ENCODE data around the gene ALK.

The ALK gene

DNA sequence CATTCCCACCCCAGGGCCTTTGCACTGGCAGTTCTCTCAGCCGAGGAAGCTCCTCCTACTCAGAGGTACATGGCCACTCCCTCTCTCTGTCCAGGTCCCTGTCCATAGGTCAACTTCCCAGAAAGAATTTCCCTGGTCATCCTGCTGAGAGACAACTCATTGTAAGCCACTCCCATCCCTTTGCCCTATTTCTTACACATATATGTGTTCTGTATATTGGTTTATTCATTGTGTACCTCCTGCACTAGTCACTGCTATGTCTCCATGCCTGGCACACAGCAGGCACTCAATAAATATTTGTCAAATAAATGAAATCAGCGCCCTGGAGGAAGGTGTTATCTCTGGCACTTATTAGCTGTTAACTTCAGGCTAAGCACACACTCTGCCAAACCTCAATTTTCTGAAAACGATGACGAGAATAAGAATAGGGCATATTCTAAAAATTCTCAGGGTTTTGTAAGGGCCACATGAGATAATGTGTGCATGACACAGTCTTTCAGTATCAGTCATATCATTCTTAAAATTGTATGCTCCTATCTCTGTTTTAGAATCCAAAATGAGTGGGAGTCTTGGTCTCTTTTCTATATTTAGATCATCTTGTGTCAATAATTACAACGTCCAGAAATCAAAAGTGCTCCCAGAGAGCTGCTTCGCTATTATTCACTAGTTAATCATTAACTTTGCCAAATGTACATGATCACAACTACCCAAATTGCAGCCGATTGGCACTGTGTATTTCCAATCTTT, 198.0 kb downstream of the ALK start:
- DNase-seq (ENCODE audit: low read depth in 2 of 3, low spot score in 2 of 3): no peak

DNA sequence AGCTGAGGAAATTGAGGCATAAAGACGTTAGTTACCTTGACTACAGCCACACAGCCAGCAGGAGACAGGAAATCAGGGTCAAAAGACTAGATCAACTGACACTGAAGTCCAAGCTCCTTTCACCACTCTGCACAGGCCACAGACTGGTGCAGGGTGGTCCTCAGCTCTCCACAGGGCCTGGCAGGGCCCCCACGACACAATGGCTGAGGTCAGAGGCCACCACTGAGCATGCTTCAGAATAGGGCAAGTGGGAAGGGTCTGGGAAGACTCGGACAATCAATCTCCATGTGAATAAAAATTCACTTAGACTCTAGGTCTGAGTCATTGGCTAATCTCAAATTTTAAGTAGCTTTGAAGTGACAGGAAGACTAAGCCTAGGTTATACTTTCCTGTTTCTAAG, 201.7 kb downstream of the ALK start:
- no peak for DNase-seq (ENCODE audit: low read depth in 2 of 3, low spot score in 2 of 3)

DNA sequence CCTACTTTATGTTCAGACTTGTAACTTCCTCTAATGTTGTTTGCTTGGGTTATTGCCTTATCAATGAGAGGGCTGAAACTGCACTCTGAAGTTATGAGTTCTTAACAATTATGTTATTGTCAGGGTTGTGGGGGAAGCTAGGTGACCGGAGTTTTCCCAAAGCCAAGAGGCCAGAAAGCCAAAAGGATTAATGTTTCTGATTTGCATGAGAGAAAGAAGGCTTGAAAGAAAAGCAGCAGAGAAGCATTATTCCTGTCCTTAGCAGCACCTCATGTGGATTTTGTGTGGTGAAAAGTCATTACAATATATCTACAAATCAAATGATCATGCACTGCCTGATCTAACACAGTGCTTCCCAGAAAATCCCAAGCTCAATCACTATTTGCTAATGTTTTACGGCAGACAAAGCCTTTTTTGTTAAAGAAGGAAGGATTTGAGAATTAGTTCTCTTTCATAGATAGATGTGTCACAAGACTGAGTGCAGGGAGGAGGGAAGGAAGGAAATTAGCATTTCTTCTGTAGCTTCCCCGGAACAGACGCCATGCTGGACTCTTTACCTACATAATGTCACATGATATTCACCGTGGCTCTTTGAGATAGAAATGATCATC, 203.2 kb downstream of the ALK start:
- no peak for DNase-seq (ENCODE audit: low read depth in 2 of 3, low spot score in 2 of 3)

DNA sequence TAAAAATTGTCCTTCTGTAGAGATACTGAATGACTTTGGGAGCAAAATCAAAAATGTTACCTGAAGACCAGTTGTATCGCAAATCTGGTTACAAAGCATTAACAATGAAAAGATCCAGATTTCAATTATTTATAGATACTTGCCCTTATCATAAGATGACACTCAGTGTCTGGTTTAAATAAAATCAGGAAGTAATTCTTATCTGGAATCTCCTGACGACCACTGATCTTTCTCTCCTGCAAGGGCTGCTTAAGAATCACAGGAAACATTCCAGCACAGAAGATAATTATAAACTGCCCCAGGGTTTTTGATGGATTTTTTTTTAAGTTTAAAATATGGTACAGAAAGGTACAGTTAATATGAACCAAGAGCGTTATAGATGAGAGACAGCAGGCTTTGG, 205.7 kb downstream of the ALK start:
- no peak for DNase-seq (ENCODE audit: low read depth in 2 of 3, low spot score in 2 of 3)

DNA sequence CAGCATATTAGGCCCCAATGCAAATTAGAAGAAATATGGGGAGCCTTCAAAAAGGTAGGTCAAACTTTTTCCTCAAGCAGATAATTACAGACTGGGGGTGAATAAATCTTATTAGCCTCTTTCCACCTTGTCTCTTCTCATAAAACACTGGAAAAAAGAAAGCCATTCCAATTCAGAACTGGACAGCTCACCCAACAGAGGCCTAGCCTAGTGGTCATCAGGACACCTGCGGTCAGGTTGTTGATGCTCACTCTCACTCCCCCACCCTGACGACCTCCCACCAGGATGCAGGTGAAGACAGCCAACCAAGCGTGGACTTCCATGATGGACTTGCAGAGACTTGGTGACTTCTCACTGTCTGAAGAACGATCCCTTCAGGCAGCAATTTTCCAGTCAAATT, 207.1 kb downstream of the ALK start:
- no peak for DNase-seq (ENCODE audit: low read depth in 2 of 3, low spot score in 2 of 3)

DNA sequence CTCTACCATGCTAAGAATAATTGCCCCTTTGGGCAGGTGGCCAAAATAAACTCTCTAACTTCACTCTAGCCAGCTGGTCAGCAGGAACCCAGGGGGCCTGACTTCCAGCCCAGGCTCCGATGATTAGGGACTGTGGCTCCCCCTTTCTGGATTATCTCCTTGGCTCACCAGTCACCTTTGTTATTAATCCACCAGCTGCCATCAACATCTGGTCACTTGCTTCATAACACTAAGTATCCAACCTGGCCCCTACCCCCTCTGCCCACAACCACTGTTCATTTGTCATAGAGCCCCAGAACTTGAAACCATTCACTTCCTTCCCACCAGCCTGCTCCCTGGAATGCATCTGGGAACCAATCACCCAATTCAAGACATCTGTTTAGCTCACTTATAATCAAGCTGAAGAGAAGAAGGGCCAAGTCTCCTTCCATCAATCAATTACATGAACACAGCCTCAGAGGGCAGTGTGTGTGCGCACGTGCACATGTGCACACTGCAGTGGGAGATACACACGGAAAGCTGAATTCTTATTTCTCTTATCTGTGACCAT, 215.1 kb downstream of the ALK start:
- DNase-seq (ENCODE audit: low read depth in 2 of 3, low spot score in 2 of 3): no peak

DNA sequence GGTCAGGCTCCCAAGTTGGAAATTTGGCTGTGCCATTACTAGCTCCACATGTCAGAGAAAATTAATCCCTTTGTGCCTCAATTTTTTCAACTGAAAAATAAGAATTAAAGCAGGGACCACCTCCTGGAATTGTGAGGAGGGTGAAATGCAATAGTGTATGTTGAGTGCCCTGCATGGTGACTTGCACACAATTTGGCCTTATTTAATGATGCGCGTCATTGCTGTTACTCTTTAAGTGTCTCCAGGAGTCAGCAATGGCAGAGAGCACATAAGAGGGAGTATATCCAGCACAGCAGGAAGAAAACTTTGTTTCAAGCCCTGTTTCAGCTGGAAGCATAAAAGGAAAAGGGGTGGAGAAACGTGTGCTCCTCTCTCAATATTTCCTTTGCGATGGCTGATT, 215.8 kb downstream of the ALK start:
- DNase-seq (ENCODE audit: low read depth in 2 of 3, low spot score in 2 of 3): no peak

DNA sequence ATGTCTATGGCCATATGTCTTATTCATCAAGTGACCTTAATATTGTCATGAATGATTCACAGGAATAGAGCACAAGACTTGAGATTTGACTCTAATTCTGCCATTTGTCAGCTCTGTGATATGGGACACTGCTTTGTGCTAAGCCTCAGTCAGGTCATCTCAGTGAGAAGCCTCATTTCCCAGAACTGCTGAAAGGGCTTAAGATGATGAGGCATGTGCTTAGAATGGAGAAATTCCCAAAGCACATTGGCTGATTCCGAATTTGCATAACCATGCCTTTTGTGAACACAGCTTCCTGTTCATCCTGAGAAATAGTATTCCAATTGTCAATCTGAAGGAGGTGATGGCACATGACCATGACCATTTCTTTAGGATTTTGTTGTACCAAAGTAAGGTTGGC, 218.1 kb downstream of the ALK start:
- DNase-seq (ENCODE audit: low read depth in 2 of 3, low spot score in 2 of 3): no peak

DNA sequence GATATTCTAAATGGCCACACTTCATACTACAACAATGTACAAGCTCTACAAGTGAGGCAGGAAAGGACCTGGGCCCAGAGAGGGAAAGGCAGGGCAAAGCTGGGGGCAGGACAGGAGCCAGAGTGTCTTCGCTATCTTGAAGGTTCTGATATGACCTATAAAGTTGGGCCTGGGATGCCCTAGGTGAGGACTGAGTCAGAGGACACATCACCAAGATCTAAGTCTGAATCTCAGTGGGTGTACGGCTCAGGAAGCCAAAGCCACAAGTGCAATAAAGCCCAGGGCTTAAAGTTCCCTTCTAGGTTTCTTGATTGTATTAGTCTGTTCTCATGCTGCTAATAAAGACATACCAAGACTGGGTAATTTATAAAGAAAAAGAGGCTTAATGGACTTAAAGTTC, 219.1 kb downstream of the ALK start:
- DNase-seq (ENCODE audit: low read depth in 2 of 3, low spot score in 2 of 3): no peak

DNA sequence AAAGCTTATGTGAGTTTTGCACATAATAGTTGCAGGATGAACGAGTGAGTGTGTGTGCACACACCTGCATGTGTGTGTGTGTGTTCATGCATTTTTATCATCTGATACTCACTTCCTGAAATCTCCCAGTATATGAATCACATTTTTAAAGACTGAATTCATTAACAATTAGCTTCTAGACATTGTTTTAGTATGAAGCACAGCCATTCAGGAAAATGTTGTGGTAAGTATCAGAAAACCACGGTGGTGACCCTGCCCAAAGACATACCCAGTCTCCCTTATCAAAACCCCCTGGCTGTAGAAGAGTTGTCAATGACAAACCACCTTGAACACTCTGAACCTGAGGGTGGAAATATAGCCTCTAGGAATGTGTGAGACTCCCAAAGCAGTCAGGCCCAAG, 220.8 kb downstream of the ALK start:
- no peak for DNase-seq (ENCODE audit: low read depth in 2 of 3, low spot score in 2 of 3)

DNA sequence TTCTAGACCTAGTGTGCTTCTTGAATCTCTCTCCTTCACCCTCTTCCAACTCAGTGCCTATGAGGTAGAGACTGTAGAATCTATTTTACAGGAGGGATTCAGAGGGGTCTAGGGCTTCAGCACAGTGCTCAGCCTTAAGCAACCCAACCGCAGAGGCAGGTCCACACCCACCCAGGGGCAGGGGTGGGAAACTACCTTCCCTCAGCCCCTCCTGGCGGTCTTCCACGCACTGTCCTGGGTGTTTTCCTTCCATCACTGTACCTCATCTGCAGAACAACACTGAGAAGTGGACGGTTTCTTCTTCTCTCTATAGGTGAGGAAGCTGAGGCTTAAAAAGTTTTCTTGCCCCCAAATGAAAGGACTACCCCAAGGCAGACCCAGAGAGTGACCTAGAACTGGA, 222.3 kb downstream of the ALK start:
- no peak for DNase-seq (ENCODE audit: low read depth in 2 of 3, low spot score in 2 of 3)

DNA sequence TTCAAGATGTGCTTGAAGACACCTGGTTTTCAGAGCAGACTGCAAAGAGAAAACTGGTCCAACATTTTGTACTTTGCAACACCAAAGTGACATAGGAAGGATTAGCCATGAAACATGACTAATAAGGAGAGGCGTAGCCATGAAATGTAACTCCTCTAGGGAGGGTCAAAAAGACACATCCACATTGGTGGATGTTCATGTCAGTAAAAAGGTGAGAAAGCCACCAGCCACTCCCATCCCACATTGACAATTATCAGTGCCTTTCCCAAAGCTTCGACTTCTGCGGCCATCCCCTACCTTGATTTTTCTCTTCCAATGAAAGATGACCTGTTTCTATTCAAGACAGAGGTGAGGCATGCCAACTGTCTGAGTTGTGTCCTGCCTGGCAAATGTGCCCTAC, 223.2 kb downstream of the ALK start:
- DNase-seq (ENCODE audit: low read depth in 2 of 3, low spot score in 2 of 3): no peak

DNA sequence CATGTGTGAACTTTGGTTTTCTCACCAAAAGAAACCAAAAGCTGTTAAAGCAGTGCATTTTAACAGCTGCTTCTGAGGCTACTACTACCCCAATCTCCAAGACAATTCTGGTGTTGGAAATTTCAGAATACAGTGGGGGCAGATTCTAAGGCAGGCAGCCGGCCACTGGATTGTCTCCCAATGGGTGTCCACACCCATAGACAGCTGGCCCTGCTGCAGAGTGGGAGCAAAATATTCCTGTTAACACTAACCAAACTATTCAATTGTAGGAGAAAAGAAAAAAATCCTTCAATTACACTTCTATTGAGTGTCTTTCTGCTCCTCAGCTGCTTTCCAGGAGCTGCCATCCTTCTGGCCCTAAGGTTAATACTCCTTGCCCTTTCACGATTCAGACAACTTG, 223.7 kb downstream of the ALK start:
- no peak for DNase-seq (ENCODE audit: low read depth in 2 of 3, low spot score in 2 of 3)

DNA sequence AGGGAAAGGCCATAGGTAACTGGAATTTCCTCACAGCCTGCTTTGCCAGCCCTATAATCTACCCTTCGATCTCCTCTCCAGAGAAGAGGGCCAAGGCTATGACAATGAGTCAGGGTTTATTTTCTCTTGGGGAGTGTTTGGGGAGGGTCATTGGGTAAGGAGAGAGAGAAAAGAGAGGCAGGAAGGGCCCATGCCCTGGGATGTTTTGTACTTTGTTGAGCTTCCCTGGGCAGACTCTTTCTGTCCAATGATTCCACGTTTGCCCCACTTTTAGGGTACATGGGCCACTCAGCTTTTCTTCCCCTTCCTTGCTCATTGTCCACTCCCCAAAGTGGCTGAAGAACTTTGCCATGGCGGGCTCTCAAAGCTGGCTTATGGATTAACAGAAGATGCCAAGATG, 224.2 kb downstream of the ALK start:
- DNase-seq (ENCODE audit: low read depth in 2 of 3, low spot score in 2 of 3): no peak

DNA sequence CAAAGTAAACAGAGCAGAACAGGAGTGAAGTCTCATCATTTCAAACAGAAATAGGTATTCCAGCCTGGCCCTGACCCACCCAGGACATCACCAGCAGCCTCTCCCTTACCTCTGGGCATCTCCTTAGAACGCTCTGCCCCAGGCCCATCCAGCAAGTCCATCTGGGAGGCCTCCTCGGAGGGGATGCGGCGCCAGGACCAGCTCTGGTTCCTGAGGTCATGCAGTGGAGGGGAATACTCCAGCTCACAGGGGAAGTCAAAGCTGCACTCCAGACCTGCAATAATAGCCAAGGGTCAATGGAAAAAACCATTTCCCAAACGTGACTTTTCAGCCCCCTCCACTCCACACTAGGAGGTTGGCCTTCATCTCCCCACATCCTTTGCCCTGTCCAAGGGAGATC, 226.6 kb downstream of the ALK start:
- no peak for DNase-seq (ENCODE audit: low read depth in 2 of 3, low spot score in 2 of 3)

DNA sequence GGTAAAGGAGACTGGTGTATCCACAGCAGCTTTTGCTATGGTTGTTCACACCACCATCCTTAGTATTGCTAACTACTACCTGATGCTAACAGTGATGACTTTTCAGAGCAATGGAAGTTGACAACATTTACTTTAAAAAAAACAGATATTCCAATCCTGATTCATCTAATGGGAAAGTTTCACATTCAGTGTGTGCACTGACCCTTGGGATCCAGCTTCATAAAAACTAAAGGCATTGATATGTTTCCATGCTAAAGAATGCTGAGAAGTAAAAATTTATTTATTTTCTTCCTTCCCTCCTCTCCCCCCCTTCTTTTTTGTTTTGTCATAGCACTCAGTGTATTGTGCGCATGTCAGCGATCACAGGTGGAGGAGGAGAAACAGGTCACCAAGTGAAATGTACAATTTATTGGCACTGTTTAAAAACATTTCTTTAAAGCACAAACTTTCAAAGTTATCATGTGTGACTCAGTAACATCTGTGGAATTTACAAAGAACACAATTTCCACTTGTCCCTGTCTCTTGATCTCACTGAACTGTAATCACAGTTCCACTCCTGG, 229.9 kb downstream of the ALK start:
- DNase-seq (ENCODE audit: low read depth in 2 of 3, low spot score in 2 of 3): no peak

DNA sequence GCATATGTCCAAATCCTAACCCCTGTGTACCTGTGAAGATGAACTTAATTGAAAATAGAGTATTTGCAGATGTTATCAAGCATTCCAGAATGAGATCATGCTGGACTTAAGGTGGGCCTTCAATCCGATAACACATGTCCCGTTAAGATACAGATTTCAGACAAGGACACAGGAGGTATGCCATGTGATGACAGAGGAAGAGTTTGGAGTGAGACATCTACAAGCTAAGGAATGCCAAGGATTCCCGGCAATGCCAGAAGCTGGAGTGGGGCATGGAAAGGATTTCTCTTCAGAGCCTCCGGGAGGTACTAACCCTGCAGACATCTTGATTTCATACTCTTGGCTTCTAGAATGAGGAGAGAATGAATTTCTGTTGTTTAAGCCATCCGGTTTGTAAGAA, 231.7 kb downstream of the ALK start:
- DNase-seq (ENCODE audit: low read depth in 2 of 3, low spot score in 2 of 3): no peak

DNA sequence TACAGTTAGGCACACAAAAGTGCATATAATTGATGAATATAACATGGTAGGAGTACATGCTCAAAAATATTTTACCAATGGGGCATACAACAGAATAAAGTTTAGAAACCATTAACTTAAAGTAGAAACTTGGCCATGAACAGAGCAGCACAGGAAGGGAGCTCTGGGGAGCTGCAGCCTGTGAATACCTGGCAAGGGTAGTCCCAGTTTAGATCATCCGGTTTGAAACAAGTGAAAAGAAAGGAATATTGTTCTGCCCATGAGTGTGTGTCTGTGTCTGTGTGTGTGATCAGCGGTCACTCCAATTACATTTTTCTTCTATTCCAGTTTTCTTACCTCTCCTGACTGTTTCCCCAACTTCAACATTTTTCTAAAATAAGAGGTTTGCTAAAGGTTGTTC, 233.0 kb downstream of the ALK start:
- DNase-seq (ENCODE audit: low read depth in 2 of 3, low spot score in 2 of 3): no peak

DNA sequence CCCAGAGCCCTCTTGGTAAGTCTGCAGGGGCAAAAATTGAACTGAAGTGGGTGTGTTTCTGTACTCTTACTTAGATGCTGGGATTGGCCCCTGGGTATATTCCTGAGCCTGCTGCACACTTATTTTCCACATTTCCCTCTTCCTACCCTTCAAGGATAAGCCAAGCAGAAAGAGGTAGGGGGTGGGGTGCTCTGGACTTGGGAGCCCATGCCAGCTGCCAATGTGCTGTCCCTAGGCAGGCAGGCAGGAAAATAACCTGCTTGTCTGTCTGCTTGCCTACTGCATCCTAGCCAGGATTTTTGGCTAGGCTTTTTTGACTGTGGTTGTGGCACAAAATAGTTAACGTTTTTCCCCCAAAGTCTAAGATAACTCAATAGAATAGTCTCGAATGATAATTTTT, 234.3 kb downstream of the ALK start:
- no peak for DNase-seq (ENCODE audit: low read depth in 2 of 3, low spot score in 2 of 3)

DNA sequence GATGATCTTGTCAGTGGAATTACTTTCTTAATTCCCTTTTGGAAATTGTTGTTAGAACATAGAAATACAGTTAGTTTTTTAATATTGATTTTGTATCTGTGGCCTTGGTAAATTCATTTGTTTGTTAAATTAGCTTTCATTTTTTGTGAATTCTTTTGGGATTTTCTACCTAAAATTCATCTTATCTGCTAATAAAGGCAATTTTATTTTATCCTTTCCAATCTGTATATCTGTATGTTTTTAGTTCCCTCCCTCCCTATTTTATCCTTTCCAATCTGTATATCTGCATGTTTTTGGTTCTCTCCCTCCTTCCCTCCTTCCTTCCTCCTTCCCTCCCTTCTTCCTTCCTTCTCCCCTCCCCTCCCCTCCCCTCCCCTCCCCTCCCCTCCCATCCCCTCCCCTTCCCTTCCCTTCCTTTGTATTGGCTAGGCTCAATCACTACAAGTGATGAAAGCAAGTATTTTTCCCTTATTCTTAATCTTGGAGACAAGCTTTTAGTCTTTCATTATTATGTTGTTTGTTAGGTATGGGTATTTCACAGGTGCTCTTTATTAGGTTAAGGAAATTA, 244.4 kb downstream of the ALK start:
- DNase-seq (ENCODE audit: low read depth in 2 of 3, low spot score in 2 of 3): no peak

DNA sequence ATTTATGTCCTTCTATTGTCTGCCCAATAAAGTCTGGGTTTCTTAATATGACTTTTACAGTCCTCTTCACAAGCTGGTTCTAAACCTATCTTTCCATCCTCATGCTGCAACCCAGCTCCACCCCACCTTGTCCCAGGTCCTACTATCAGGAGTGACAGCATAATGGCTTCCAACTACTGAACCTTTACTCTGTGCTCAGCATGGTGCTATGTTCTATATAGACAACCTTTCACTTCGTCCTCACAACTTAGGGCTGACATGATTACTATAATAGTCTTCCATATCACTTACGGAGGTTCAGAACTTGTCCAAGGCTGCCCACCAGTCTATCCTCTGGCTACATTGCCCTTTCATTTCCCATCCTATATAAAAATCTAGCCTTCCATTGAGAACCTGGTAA, 256.8 kb downstream of the ALK start:
- DNase-seq (ENCODE audit: low read depth in 2 of 3, low spot score in 2 of 3): no peak

DNA sequence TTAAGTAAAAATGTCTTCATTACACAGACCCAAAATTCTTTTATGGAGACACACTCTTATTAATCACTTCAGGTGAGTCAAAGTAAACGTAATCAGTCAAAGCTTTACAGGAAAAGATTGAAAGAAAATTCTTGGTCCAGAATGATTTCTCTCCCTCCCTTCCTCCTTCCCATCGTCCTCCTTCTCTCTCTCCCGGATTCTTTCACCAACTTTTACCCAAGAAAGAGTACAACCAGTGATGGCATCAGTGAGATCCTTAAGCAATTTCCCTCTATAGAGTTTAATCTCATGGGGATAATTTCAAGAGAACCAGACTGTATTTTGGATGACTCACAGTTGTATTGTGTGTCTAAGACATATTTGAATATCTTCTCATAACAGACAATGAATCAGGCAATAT, 258.1 kb downstream of the ALK start:
- no peak for DNase-seq (ENCODE audit: low read depth in 2 of 3, low spot score in 2 of 3)

All from activated CD8-positive, alpha-beta memory T cell treated with anti-CD3 and anti-CD28 coated beads for 48 hours (primary cell).